ENCODE measurements around the gene HERC4. TPM values are rescaled to one million over a fixed set of nuclear protein-coding genes. Genes with fewer than 3 reads are reported as not detected.
A peak's percentile ranks its signal among the peaks of the same experiment; 100 is the strongest.
"Not testable (repeated sequence)": the region's sequence is repeated elsewhere in the genome, so short reads cannot be mapped to it uniquely, and the experiment has no call there.

HERC4 gene
- polyA plus RNA-seq, 3 donors from 2014 or later: 9.6 to 20.7 (median 12.7) TPM

GRCh38 chr10:68084469-68084868, 9.4 kb upstream of the HERC4 start:
- no peak overlapping the region for H3K27ac Mint-ChIP-seq
- no peak overlapping the region for H3K4me3 Mint-ChIP-seq
- peaks cover 2 to 6% (median 2%) of the 10 kb centered on the region in 3 donors for H3K27me3 Mint-ChIP-seq (ENCODE audit: low read depth in 3 of 3)
- no peak for DNase-seq
- H3K4me1 Mint-ChIP-seq: no peaks in the 10 kb centered on the region
- H3K9me3 Mint-ChIP-seq: no peaks in the 10 kb centered on the region
- no peaks in the 10 kb centered on the region for H3K36me3 Mint-ChIP-seq

GRCh38 chr10:68083953-68084352, 8.9 kb upstream of the HERC4 start:
- Mint-ChIP-seq H3K27ac (no peak overlapping the region), H3K4me3 (no peak overlapping the region), H3K4me1 (no peaks in the 10 kb centered on the region), H3K9me3 (no peaks in the 10 kb centered on the region), H3K36me3 (no peaks in the 10 kb centered on the region), H3K27me3 (ENCODE audit: low read depth in 3 of 3) (peaks cover 0 to 6% (median 2%) of the 10 kb centered on the region in 3 donors)
- DNase-seq: no peak

GRCh38 chr10:68082872-68083271, 7.8 kb upstream of the HERC4 start:
- no peaks in the 10 kb centered on the region for H3K36me3 Mint-ChIP-seq
- peaks cover 1 to 6% (median 2%) of the 10 kb centered on the region in 3 donors for H3K27me3 Mint-ChIP-seq (ENCODE audit: low read depth in 3 of 3)
- H3K4me1 Mint-ChIP-seq: no peaks in the 10 kb centered on the region
- H3K9me3 Mint-ChIP-seq: no peaks in the 10 kb centered on the region
- no peak for DNase-seq
- H3K4me3 Mint-ChIP-seq: no peak overlapping the region
- H3K27ac Mint-ChIP-seq: no peak overlapping the region

GRCh38 chr10:68081916-68082315, 6.8 kb upstream of the HERC4 start:
- H3K4me3 Mint-ChIP-seq: no peak overlapping the region
- no peaks in the 10 kb centered on the region for H3K9me3 Mint-ChIP-seq
- H3K4me1 Mint-ChIP-seq: no peaks in the 10 kb centered on the region
- peaks cover 1 to 6% (median 5%) of the 10 kb centered on the region in 3 donors for H3K27me3 Mint-ChIP-seq (ENCODE audit: low read depth in 3 of 3)
- H3K36me3 Mint-ChIP-seq: no peaks in the 10 kb centered on the region
- no peak overlapping the region for H3K27ac Mint-ChIP-seq
- no peak for DNase-seq

GRCh38 chr10:68080853-68081431, 5.9 kb upstream of the HERC4 start:
- no peaks in the 10 kb centered on the region for H3K4me1 Mint-ChIP-seq
- H3K36me3 Mint-ChIP-seq: no peaks in the 10 kb centered on the region
- H3K27ac Mint-ChIP-seq: no peak overlapping the region
- H3K4me3 Mint-ChIP-seq: no peak overlapping the region
- peaks cover 1 to 6% (median 5%) of the 10 kb centered on the region in 3 donors for H3K27me3 Mint-ChIP-seq (ENCODE audit: low read depth in 3 of 3)
- H3K9me3 Mint-ChIP-seq: no peaks in the 10 kb centered on the region
- DNase-seq: no peak

- peaks cover 8 to 14% (median 13%) of the 10 kb centered on the region in 3 donors for H3K27me3 Mint-ChIP-seq (ENCODE audit: low read depth in 3 of 3)
- peaks cover 6% of the 10 kb centered on the region in 2 donors for H3K4me1 Mint-ChIP-seq
- no peak overlapping the region for H3K4me3 Mint-ChIP-seq
- no peaks in the 10 kb centered on the region for H3K36me3 Mint-ChIP-seq
- H3K9me3 Mint-ChIP-seq: no peaks in the 10 kb centered on the region
- no peak overlapping the region for H3K27ac Mint-ChIP-seq
- no peak for DNase-seq
Measured at GRCh38 chr10:68079434-68079833, 4.4 kb upstream of the HERC4 start.

GRCh38 chr10:68077026-68077425, 1.9 kb upstream of the HERC4 start:
- no peaks in the 10 kb centered on the region for H3K36me3 Mint-ChIP-seq
- peaks cover 6 to 14% (median 12%) of the 10 kb centered on the region in 3 donors for H3K27me3 Mint-ChIP-seq (ENCODE audit: low read depth in 3 of 3)
- H3K4me1 Mint-ChIP-seq: peaks cover 28 to 30% of the 10 kb centered on the region in 2 donors
- peak overlapping the region in 1 of 5 donors; percentile 14 for H3K4me3 Mint-ChIP-seq
- no peak for DNase-seq
- no peak overlapping the region for H3K27ac Mint-ChIP-seq
- H3K9me3 Mint-ChIP-seq: no peaks in the 10 kb centered on the region

GRCh38 chr10:68076081-68076480, 998 bp upstream of the HERC4 start:
- not testable (repeated sequence) for H3K36me3 Mint-ChIP-seq, DNase-seq, H3K9me3 Mint-ChIP-seq
- peaks cover 37 to 39% of the 10 kb centered on the region in 2 donors for H3K4me1 Mint-ChIP-seq
- H3K27ac Mint-ChIP-seq: peak overlapping the region in 1 of 6 donors; percentile 57
- peak overlapping the region in 3 of 5 donors; percentile 14 to 98 (median 27) for H3K4me3 Mint-ChIP-seq
- H3K27me3 Mint-ChIP-seq (ENCODE audit: low read depth in 3 of 3): peaks cover 6 to 14% (median 12%) of the 10 kb centered on the region in 3 donors

GRCh38 chr10:68075550-68076004, 494 bp upstream of the HERC4 start:
- no peaks in the 10 kb centered on the region for H3K9me3 Mint-ChIP-seq
- H3K27me3 Mint-ChIP-seq (ENCODE audit: low read depth in 3 of 3): peaks cover 6 to 14% (median 12%) of the 10 kb centered on the region in 3 donors
- DNase-seq: no peak
- peak overlapping the region; percentile 85 to 91 (median 87) for H3K27ac Mint-ChIP-seq
- peak overlapping the region; percentile 71 to 98 (median 96) for H3K4me3 Mint-ChIP-seq
- peaks cover 42 to 44% of the 10 kb centered on the region in 2 donors for H3K4me1 Mint-ChIP-seq
- peaks cover 0 to 5% (median 0%) of the 10 kb centered on the region in 3 donors for H3K36me3 Mint-ChIP-seq

- Mint-ChIP-seq H3K4me3 (peak overlapping the region; percentile 94 to 98 (median 96)), H3K9me3 (no peaks in the 10 kb centered on the region), H3K36me3 (peaks cover 0 to 5% (median 0%) of the 10 kb centered on the region in 3 donors), H3K27me3 (ENCODE audit: low read depth in 3 of 3) (peaks cover 6 to 14% (median 12%) of the 10 kb centered on the region in 3 donors), H3K4me1 (peaks cover 43 to 50% of the 10 kb centered on the region in 2 donors), H3K27ac (peak overlapping the region; percentile 89 to 95 (median 94))
- peak in 2 of 3 donors; percentile 1 to 9 for DNase-seq
Measured at GRCh38 chr10:68074031-68074774, 880 bp downstream of the HERC4 start.

- H3K4me1 Mint-ChIP-seq: peaks cover 43 to 55% of the 10 kb centered on the region in 2 donors
- H3K27ac Mint-ChIP-seq: peak overlapping the region; percentile 89 to 95 (median 94)
- H3K4me3 Mint-ChIP-seq: peak overlapping the region; percentile 94 to 98 (median 96)
- peaks cover 0 to 5% (median 0%) of the 10 kb centered on the region in 3 donors for H3K36me3 Mint-ChIP-seq
- H3K27me3 Mint-ChIP-seq (ENCODE audit: low read depth in 3 of 3): peaks cover 6 to 14% (median 12%) of the 10 kb centered on the region in 3 donors
- no peak for DNase-seq
- H3K9me3 Mint-ChIP-seq: no peaks in the 10 kb centered on the region
Measured at GRCh38 chr10:68073631-68074030, 1.5 kb downstream of the HERC4 start.

- no peaks in the 10 kb centered on the region for H3K27me3 Mint-ChIP-seq (ENCODE audit: low read depth in 3 of 3)
- H3K9me3 Mint-ChIP-seq: no peaks in the 10 kb centered on the region
- peaks cover 0 to 5% (median 3%) of the 10 kb centered on the region in 3 donors for H3K36me3 Mint-ChIP-seq
- no peak overlapping the region for H3K27ac Mint-ChIP-seq
- H3K4me3 Mint-ChIP-seq: no peak overlapping the region
- peaks cover 28 to 59% of the 10 kb centered on the region in 2 donors for H3K4me1 Mint-ChIP-seq
- DNase-seq: no peak
Measured at GRCh38 chr10:68067508-68067907, 7.6 kb downstream of the HERC4 start.

GRCh38 chr10:68067029-68067428, 8.1 kb downstream of the HERC4 start:
- peaks cover 24 to 59% of the 10 kb centered on the region in 2 donors for H3K4me1 Mint-ChIP-seq

GRCh38 chr10:68053553-68053952, 21.5 kb downstream of the HERC4 start:
- peak overlapping the region in 1 of 6 donors; percentile 41 for H3K27ac Mint-ChIP-seq
- peaks cover 17 to 27% of the 10 kb centered on the region in 2 donors for H3K4me1 Mint-ChIP-seq
- H3K9me3 Mint-ChIP-seq: no peaks in the 10 kb centered on the region
- H3K27me3 Mint-ChIP-seq (ENCODE audit: low read depth in 3 of 3): no peaks in the 10 kb centered on the region
- no peak overlapping the region for H3K4me3 Mint-ChIP-seq
- H3K36me3 Mint-ChIP-seq: peaks cover 0 to 9% (median 7%) of the 10 kb centered on the region in 3 donors
- DNase-seq: no peak

More at GRCh38 chr10:68067029-68067428, 8.1 kb downstream of the HERC4 start:
- Mint-ChIP-seq H3K4me3 (no peak overlapping the region), H3K9me3 (no peaks in the 10 kb centered on the region), H3K27ac (no peak overlapping the region), H3K27me3 (ENCODE audit: low read depth in 3 of 3) (no peaks in the 10 kb centered on the region), H3K36me3 (peaks cover 0 to 5% (median 5%) of the 10 kb centered on the region in 3 donors)
- no peak for DNase-seq

Measured in immature natural killer cell (primary cell).